Forelimb muscle (tissue), 1 donor: ENCODE data around the gene IGFBP6. TPM values are rescaled to one million over a fixed set of nuclear protein-coding genes. Genes with fewer than 3 reads are reported as not detected.

Experiments used
- DNase-seq: peaks from one replicate; pipeline ENCODE4 v3.0.0-alpha.2; 2013; ENCODE audit warnings: low read depth
- polyA plus RNA-seq: library from polyadenylated mRNA; unstranded; fragments of 120-200 nt; gene quantifications from one replicate; pipeline ENCODE4 v1.2.1, GENCODE V29; 2013; ENCODE audit not compliant: insufficient read length

Gene IGFBP6
- polyA plus RNA-seq, 1 donor: 59.2 TPM

GRCh38 chr12:53059434-53060063, 37.9 kb upstream of the IGFBP6 start:
- DNase-seq: no peak

- no peak for DNase-seq
Observed at GRCh38 chr12:53060064-53060720, 37.3 kb upstream of the IGFBP6 start.

GRCh38 chr12:53060721-53061276, 36.7 kb upstream of the IGFBP6 start:
- no peak for DNase-seq

GRCh38 chr12:53061404-53062010, 36.0 kb upstream of the IGFBP6 start:
- DNase-seq: no peak

- DNase-seq: no peak
Observed at GRCh38 chr12:53062011-53062961, 35.2 kb upstream of the IGFBP6 start.

- no peak for DNase-seq
Observed at GRCh38 chr12:53062977-53063707, 34.3 kb upstream of the IGFBP6 start.

GRCh38 chr12:53063708-53064612, 33.5 kb upstream of the IGFBP6 start:
- DNase-seq: no peak

GRCh38 chr12:53064613-53065436, 32.6 kb upstream of the IGFBP6 start:
- DNase-seq: no peak

GRCh38 chr12:53065470-53065869, 32.0 kb upstream of the IGFBP6 start:
- DNase-seq: no peak

- no peak for DNase-seq
Observed at GRCh38 chr12:53065975-53066931, 31.2 kb upstream of the IGFBP6 start.

- no peak for DNase-seq
Observed at GRCh38 chr12:53067074-53067992, 30.1 kb upstream of the IGFBP6 start.

GRCh38 chr12:53067993-53068770, 29.3 kb upstream of the IGFBP6 start:
- no peak for DNase-seq

- DNase-seq: no peak
Observed at GRCh38 chr12:53068811-53069585, 28.5 kb upstream of the IGFBP6 start.

GRCh38 chr12:53069621-53070410, 27.7 kb upstream of the IGFBP6 start:
- DNase-seq: no peak
